ENCODE measurements around the gene CTSD.
A peak's percentile ranks its signal among the peaks of the same experiment; 100 is the strongest.

The CTSD gene

DNA sequence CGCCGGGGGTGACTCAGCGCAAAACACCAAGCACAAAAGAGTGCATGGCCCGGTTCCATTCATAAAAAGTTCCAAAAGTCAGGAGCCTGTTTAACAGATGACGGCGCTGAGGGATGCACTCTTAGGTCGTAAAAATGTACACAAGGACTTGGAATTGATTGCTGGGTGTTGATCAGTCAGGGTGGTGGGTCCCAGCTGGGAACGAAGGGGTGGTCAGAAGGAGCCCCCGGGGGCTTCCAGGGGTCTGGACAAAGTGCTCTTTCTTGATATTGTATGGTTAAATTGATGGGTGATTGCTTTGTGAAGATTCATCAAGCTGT is 34.1 kb downstream of the CTSD start:
- DNase-seq (ENCODE audit: low spot score): no peak

DNA sequence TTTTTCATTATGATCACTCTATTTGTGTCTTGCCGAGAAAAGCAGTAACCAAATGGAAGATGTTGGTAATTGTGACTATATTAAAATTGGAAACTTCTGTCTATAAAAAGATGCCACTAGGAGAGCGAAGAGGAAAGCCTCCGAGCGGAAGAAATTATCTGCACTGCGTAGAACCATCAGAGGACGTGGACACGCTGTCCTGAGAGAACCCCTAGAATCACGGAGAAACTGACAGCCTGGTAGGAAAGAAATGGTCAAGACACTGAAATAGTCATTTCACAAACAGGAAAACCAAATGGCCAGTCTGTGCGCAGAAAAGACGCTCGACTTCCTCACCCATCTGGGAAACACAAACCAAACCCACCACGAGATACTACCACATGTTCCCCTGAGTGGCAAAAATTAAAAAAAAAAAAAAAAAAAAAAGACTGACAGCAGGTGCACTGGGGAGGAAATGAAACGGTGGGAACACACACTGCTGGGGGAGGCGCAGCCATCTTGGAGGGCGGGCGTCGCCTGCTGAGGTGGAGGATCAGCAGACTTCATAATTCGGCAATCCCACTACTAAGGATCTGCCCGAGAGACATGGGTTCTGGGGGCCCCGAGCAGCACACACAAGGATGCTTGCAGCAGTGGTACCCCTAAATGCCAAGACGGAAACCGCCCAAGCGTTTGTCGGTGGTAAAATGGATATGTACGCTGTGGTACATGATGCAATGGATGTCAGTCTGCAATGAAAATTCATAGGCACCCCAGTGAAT is 34.6 kb downstream of the CTSD start:
- DNase-seq (ENCODE audit: low spot score): no peak

DNA sequence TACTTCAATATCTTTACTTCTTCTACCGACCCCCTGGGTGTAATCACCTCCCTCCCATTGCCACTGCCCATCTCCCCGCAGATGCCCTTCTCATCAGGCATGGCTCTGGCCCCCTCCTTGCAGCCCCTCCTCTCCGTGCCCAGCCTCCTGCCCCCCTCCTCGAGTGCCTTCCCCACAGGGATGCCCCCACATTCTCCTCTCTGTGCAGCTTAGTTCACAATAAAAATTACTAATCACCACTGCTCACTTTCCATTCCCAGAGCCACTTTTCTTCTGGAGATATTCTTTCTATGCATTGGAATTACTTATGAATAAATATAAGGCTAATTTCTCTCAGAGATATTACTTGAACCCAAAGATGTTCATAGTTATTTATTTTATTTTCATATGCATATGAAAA is 35.4 kb downstream of the CTSD start:
- no peak for DNase-seq (ENCODE audit: low spot score)

DNA sequence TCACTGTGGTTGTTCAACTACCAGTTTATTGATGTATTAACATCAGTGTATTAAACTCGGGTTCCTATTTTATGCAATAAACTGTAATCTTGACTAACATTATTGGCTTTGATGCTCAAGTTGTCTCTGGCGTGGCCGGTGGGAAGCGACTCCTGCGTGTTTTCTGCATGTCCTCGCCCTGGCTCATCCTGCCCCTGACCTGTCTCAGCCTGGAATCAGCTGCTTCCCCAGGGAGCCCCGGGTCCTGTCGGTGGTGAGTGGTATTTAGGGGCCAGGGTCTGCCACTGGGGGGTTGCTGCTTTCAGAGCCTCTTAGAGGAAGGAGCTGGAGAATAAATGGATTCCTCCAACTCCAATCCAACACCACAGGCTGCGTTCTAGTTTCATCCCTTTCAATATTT is 35.9 kb downstream of the CTSD start:
- no peak for DNase-seq (ENCODE audit: low spot score)

DNA sequence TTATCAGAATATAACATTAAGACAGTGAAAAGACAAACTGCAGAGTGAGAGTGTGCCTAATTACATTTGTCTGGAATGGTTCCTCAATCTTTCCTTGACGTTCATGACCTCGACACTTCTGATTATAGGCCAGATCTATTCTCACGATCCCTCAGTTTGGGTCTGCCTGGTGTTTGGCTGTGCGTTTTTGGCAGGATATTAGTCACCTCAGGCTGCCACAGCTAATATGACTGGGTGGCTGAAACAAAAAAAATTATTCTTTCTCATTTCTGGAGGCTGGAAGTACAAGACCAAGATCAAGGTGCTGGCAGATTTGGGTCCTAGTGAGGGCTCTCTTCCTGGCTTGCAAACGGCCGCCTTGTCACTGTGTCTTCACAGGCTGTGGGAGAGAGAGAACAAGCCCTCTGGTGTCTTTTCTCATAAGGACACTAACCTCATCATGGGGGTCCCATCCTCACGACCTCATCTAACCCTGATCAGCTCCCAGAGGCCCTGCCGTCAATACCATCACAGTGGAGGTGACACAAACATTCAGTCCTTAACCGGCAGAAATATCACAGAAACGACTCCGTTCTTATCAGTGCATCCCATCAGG is 36.5 kb downstream of the CTSD start:
- DNase-seq (ENCODE audit: low spot score): no peak

DNA sequence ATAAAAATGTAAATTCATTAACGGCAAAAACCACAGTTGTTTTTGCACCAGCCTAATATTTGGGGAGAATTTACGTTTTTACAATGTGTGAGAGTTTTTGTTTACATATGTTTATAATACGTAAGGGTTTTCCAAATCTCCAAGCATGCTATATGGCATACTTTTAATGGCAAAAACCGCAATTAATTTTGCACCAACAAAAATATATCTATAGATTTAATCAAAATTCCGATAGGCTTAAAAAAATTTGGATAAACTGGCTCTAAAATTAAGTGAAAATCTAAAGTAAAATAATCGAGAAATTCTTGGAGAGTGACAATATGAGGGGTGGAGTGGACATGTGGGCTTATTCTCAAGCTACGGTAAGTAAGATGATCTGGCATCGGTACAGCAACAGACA is 43.9 kb downstream of the CTSD start:
- DNase-seq (ENCODE audit: low spot score): no peak

DNA sequence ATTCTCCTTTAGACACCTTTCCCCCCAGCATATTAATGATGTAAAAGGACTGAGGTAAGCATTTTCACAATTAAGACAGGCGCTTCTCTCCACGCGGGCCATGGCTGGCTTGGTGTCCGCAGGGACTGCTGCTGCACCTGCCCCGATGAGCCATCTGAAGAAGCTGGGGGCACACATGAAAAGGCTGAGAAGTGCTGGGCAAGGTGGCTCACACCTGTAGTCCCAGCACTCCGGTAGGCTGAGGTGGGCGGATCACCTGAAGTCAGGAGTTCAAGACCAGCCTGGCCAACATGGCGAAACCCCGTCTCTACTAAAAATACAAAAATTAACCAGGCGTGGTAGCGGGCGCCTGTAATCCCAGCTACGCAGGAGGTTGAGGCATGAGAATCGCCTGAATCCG is 45.4 kb downstream of the CTSD start:
- no peak for DNase-seq (ENCODE audit: low spot score)

DNA sequence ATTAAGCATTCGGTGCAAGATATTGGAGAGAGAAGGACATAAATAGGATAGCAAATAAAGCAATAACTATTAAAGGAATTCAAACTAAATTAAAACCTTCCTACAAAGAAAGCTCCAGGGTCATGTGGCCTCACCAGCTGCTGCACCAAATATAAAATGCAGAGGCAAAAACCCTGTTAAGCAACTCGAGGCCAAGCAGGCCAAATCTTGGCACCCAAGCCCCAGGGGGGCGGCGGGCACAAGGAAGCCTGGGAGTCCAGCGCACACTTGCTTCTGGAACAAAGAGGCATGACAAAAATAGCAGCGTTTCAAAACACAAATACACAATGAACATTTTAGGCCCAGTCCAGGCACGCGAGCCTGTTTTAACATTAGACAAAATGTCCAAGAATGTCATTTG is 46.0 kb downstream of the CTSD start:
- DNase-seq (ENCODE audit: low spot score): no peak

DNA sequence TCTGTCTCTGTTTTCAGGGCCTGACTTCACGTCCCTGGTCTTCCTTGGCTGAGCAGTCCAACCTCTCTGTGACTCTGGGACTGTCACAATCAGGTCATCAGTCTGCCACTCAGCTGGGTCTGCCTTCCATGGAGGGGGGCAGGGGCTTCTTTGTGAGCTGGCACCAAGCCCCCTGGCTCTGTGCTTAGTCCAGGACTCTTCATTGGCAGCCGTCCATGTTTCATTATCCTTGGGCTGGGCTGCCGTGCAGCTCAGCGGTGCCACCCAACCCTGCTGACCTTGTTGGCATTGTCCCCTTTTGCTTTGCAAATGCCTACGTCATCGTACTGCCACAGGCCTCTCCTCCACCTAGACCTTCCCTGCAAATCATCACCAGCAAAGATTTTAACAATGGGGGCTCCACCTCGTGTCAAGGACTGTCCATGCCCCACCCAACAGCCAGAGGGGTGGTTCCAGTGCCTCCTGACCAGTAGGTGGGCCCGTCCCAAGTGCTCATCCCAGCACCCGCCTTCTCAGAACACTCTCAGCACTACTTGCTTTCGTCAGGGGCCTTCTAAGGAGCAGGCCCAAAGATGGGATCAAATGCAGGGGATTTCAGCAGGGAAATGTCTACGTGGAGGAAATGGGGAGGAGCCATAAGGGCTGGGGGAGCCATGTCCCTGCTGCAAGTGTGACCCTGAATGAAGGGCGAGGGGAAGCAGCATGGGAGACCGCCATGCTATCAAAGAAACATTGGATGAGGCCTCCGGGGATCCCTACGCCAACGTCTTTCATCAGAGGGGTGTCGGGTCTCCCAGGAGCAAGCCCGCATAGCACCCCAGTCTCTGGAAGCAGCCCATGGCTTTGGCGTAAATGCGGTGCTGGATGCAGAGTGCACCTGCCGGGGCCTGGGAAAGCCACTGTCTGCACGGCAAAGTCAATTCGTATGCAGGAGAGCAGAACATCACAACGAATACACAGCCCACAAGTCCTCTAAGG is 48.5 kb downstream of the CTSD start:
- DNase-seq (ENCODE audit: low spot score): no peak

DNA sequence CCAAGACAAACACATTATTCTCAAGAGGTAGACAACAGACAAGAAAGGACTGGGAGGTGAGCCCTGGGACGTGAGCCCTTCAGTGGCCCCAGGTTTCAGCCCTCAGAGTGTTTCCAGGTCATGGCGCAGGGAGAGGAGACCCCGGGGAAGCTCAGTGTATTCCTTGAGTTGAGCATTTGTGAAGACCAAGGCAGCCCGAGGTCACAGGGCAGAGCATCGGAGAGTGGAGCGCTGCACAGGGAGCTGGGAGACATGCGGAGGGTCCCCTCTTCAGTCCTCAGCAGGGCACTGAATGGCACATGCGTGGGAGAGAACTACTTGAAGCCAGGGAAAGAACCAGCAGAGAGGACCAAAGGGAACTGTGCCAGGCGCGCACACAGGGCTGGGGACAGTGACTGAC is 55.0 kb downstream of the CTSD start:
- no peak for DNase-seq (ENCODE audit: low spot score)

DNA sequence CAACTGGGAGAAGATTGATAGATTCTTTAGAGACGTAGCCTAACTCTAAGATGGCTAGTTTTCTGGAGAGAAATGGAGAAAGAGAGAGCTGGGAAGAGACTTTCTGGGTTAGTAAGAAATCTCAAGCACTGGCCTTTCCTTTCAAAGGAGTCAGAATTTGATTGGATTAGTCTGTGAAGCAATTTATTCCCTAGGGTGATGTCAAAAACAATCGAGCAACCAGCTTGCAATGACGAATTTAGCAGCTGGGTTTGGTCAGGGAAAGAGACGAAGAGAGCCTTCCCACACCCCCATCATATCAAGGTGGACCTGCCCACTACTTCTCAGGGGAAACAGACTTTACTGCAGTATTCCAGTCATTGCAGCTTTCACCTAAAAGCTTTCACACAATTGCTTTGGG is 56.0 kb downstream of the CTSD start:
- DNase-seq (ENCODE audit: low spot score): no peak

DNA sequence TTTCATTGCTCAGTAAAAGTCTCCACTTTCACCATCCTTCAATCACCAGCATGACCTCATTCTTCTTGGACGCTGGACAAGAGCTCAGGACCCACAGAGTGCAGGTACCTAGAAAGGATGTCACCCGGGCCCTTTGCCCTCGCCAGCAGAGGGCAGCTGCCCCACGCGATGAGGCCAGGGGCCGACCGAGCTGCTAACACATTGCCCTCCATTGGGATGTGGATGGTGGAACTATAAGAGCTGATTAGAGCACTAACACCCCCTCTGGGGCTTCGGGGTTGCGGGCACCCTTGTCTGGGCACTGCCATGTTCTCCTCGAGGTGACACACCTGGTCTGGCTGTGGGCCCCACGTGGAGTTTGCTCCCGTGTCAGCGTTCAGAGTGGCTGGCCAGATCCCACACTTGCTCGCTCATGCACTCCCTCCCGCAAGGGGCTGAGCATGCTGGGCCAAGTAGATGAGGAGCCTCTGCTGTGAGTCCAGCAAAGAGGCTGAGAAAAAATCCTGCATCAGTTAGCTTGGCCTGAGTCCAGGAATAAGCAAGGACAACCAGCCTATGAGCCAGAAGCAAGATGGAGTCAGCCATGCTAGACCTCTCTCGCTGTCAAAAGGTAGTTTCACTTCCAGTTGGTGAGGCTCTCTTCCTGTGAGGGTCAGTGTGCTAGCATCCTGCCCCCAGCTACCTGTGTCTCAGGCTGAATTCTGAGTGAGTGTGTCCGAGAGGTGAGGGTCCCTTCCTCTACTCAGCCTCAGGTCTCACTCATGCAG is 56.9 kb downstream of the CTSD start:
- peak; percentile 27 for DNase-seq (ENCODE audit: low spot score)

DNA sequence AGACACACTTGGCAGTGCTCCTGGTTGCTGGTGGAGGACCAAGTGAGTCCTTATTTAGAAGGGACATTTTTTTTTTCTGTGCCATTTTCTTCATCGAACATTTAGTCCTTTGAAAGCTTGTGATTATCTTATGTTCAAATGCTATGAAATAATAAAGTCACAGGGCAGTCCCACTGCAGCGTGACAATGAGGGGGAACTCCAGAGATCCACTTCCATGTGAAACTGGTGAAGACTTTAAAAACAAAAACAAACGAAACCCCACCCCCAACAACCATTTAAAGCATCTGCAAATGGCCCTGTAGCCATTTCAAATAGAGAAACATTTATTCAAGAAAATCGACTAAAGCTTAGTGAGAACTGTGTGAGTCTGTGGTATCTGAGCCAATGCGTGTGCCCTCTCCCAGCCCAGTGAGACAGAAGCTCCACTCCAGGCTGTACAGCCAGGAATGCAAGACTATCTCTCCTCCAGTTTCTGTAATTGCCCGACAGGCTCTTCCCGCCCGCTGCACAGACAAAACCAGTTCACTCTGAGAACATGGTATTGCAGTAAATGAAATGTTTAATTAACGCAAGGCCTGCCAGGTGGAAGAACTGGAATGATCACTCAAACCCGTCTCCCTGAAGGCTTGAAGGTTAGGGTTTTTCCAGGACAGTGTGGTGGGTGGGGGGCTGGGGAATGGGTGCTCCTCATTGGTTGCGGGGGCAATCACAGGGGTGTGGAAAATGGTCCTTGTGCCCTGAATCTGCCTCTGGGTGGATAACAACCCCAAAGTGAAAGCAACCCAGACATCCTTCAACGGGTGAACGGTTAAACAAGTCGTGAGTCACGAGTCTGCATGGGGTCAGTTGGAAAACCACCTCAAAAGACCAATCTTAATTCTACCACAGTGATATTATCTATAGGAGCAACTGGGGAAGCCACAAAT is 58.3 kb downstream of the CTSD start:
- no peak for DNase-seq (ENCODE audit: low spot score)

DNA sequence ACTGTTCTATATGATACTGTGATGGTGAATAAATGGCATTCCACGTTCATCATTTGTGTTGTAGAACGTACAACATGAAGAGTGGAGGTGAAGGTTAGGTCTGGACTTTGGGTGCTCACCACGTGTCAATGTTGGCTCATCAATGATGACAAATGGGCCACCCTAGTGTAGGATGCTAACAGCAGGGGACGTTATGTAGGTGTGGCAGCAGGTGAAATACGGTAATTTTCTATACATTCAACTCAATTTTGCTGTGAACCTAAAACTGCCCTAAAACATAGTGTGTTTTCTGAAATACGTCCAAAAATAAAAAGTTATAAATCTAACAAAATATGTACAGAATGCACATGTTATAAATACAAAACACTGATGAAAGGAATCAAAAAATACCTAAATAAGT is 60.6 kb downstream of the CTSD start:
- no peak for DNase-seq (ENCODE audit: low spot score)
